CD4-positive, alpha-beta T cell (primary cell): ENCODE data around the gene ODF4. TPM values are rescaled to one million over a fixed set of nuclear protein-coding genes. Genes with fewer than 3 reads are reported as not detected.

Experiments used
- ATAC-seq: fragments of 200-7000 bp; cut with Tn5 transposase; one replicate; pipeline ENCODE4 v1.10.0; 2022; ENCODE audit warnings: mild to moderate bottlenecking; ENCODE audit not compliant: poor library complexity
- CTCF ChIA-PET: fragments of 350-600 bp; sonication (Branson Sonifier 250); formaldehyde crosslinking; loops from one replicate; lab custom pipeline; 2021; ENCODE audit warnings: antibody characterized with exemption, inconsistent platforms; lab: Charles Lee
- POLR2A ChIA-PET: fragments of 350-600 bp; sonication (Branson Sonifier 250); formaldehyde crosslinking; loops from one replicate; lab custom pipeline; 2021; ENCODE audit warnings: antibody characterized with exemption, inconsistent platforms; lab: Charles Lee
- DNase-seq, 14 experiments: peaks; one replicate each; pipeline ENCODE4 v3.0.0-alpha.2; 2013 to 2020; ENCODE audit warnings: mixed read lengths in 2 of 14
- H3K27ac ChIP-seq, 2 donors: one replicate each; pipeline versions ENCODE4 v1.5.1 to v1.7.0; 2013; ENCODE audit warnings: low read length in 2 of 2, low read depth in 1 of 2, mild to moderate bottlenecking in 1 of 2
- H3K27me3 ChIP-seq, 2 experiments: 1 replicate in 1 of 2; 2 replicates in 1 of 2; pipeline versions ENCODE4 v1.6.1 to v1.7.0; 2013; ENCODE audit warnings: low read length in 2 of 2, control low read depth in 1 of 2, mild to moderate bottlenecking in 1 of 2, moderate library complexity in 1 of 2; ENCODE audit not compliant: insufficient read depth in 2 of 2, control insufficient read depth in 1 of 2
- H3K36me3 ChIP-seq: one replicate; pipeline ENCODE4 v1.6.1; 2013; ENCODE audit warnings: low read length, control low read depth; ENCODE audit not compliant: insufficient read depth
- H3K4me1 ChIP-seq: one replicate; pipeline ENCODE4 v1.6.1; 2013; ENCODE audit warnings: low read length, control low read depth; ENCODE audit not compliant: insufficient read depth
- H3K4me3 ChIP-seq: one replicate; pipeline ENCODE4 v1.5.1; 2013; ENCODE audit warnings: mild to moderate bottlenecking, low read length, moderate library complexity
- H3K9me3 ChIP-seq, 2 experiments: 1 replicate in 1 of 2; 2 replicates in 1 of 2; pipeline versions ENCODE4 v1.6.1 to v1.7.0; 2013; ENCODE audit warnings: low read length in 2 of 2, mild to moderate bottlenecking in 2 of 2, control low read depth in 1 of 2, moderate library complexity in 1 of 2; ENCODE audit not compliant: control insufficient read depth in 1 of 2, insufficient read depth in 1 of 2
- H3K27ac Mint-ChIP-seq: one replicate; pipeline ENCODE4 v1.8.0; 2020; ENCODE audit warnings: mixed read lengths
- H3K27me3 Mint-ChIP-seq: one replicate; pipeline ENCODE4 v1.8.0; 2021; ENCODE audit warnings: mixed read lengths
- H3K36me3 Mint-ChIP-seq: one replicate; pipeline ENCODE4 v1.8.0; 2021; ENCODE audit warnings: low read depth, mixed read lengths
- H3K4me1 Mint-ChIP-seq: one replicate; pipeline ENCODE4 v1.8.0; 2021; ENCODE audit warnings: low read depth, mixed read lengths
- H3K4me3 Mint-ChIP-seq: one replicate; pipeline ENCODE4 v1.8.0; 2020; ENCODE audit warnings: mild to moderate bottlenecking, mixed read lengths
- H3K9me3 Mint-ChIP-seq: one replicate; pipeline ENCODE4 v1.8.0; 2020; ENCODE audit warnings: mixed read lengths
- CTCF ChIP-seq: fragments of 200-600 bp; IDR thresholded peaks from one replicate; pipeline ENCODE4 v1.8.0; 2022; ENCODE audit warnings: antibody characterized with exemption, mild to moderate bottlenecking
- intact Hi-C, 2 experiments: fragments of 100-400 bp; cut with DNase I in 1 of 2; cut with micrococcal nuclease in 1 of 2; formaldehyde crosslinking; loops; one replicate each; pipeline versions ENCODE4 v1.15.1 to v1.9.0; 2023 to 2025; cut with DNase I, micrococcal nuclease
- total RNA-seq, 174 experiments: library from RNA in 2 of 174; stranded (reverse) in 2 of 174; gene quantifications; one replicate each; pipeline ENCODE4 v1.2.3 and lab custom pipeline; 2021 to 2026

The ODF4 gene
- total RNA-seq, 2 experiments from 2014 or later = not detected

DNA sequence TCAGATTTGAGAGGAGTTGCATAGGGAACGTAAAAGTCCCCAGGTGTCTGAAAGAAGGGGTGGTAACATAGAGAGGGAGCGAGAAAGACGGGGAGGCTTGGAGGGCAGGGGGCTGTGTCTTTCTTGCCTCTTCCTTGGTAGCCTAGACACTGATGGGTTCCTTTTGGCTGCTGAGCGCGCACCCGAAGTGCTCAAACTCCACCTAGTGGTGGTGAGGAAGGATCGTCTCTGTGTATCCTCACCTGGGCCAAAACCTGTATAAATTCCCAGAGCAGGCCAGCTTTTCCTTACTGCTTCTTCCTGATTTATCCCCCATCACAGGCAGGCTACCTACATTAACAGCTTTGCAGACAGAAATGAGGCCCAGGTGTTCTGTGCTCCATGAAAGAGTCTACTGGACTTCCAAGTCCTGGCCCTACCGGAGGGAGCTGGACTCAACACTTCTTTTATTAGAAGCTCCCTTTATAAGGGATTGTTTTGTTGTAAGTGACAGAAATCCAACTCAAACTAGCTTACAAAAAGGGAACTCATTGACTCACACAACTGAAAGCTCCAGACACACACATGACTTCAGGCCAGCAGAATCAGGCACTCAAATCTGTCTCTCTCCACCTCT, 38.9 kb upstream of the ODF4 start:
- Mint-ChIP-seq H3K36me3 (no peaks in the 10 kb centered on the region), H3K27me3 (no peaks in the 10 kb centered on the region), H3K4me3 (peak overlapping the region; percentile 49), H3K9me3 (no peaks in the 10 kb centered on the region), H3K27ac (peak overlapping the region; percentile 8), H3K4me1 (peaks cover 13% of the 10 kb centered on the region)
- peak; percentile 96 for ATAC-seq
- intact Hi-C loops = loop anchor here (1.0 to 5.0 kb wide), 9 partner anchors 51 to 388 kb away; partner anchors contain the start of genes PFAS (in 2 of the 2) and CTC1 (in 1 of the 2)
- peak; percentile 39 to 87 (median 58) for DNase-seq
- H3K9me3 ChIP-seq = no peaks in the 10 kb centered on the region
- no peaks in the 10 kb centered on the region for H3K27me3 ChIP-seq
- no peak overlapping the region for H3K27ac ChIP-seq
- peaks cover 10% of the 10 kb centered on the region for H3K4me1 ChIP-seq
- CTCF ChIA-PET = interaction anchor here (0.6 to 2.1 kb wide), 13 partner anchors 12 to 221 kb away, joined by 3 to 13 read pairs (median 3); partner anchors contain the start of genes AURKB, BORCS6 and RANGRF
- H3K36me3 ChIP-seq = no peaks in the 10 kb centered on the region
- POLR2A ChIA-PET = interaction anchor here (0.8 to 3.3 kb wide), 5 partner anchors 53 to 162 kb away, joined by 3 to 14 read pairs (median 4); partner anchors contain the start of gene CTC1
- TF ChIP-seq CTCF = peak; percentile 81
- no peak overlapping the region for H3K4me3 ChIP-seq

DNA sequence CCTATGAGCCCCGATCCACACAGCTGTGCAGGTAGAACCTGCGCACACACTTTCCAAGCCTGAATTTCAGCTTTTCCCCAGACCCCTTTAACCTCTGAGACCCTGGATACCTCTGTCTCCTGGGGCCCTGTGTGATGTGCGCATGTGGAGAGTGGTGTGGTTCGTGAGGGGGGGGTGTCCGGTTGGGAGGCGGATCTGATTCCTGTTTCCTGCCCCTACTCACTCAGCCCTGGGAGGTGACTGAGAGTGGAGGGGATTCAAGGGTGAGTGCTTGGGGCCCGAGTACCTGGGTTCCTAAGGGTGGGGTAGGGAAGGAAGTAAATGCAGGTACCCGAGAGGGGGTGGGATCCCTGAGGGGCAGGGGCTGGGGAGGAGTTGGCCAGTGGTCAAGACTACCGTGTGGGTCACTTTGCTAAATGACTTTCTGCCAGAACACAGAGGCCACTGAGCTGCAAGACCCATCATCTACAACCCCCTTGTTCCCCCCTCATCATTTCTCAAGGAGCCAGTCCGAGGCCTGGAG, 29.0 kb upstream of the ODF4 start:
- no peak overlapping the region for H3K4me3 Mint-ChIP-seq
- H3K4me1 Mint-ChIP-seq = no peaks in the 10 kb centered on the region
- no peak for ATAC-seq
- ChIA-PET POLR2A (no interaction called here), CTCF (no interaction called here)
- no peak overlapping the region for H3K4me3 ChIP-seq
- H3K27ac ChIP-seq = no peak overlapping the region
- peaks cover 20% of the 10 kb centered on the region for H3K27me3 Mint-ChIP-seq
- H3K9me3 ChIP-seq = no peaks in the 10 kb centered on the region
- H3K27ac Mint-ChIP-seq = no peak overlapping the region
- H3K36me3 ChIP-seq = no peaks in the 10 kb centered on the region
- DNase-seq = no peak
- intact Hi-C loops = no loop called here
- no peaks in the 10 kb centered on the region for H3K36me3 Mint-ChIP-seq
- H3K4me1 ChIP-seq = peaks cover 3% of the 10 kb centered on the region
- no peaks in the 10 kb centered on the region for H3K9me3 Mint-ChIP-seq
- H3K27me3 ChIP-seq = peaks cover 5 to 7% of the 10 kb centered on the region in 2 experiments
- TF ChIP-seq CTCF = no peak

DNA sequence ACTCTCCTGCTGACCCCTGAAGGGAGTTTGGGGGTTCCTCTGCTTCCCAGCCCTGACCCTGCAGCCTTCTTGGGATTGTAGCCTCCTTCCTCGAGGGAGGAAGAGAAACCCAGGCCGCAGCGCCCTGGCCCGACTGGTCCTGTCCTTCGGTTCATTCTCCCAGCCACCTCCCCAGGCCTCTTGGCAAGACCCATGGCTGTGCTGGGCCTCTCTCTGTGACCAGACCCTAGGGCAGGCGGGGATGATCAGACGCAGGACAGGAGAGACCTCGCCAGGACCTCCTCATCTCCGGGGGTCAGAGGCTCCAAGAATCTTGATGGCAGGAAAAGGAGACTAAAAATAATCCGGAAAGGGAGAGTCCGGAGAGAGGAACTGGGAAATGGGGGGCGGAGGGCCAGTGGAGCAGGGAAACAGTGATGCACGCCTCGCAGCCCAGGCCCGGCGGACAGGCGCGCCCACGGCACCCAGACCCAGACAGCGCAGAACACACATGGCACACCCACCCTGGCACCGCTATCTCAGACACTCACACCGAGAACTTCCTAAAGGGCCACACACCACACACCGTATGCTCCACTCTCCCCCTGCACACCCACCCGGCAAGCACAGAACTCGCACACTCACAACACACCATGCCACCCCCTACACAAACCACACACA, 28.4 kb upstream of the ODF4 start:
- H3K27ac Mint-ChIP-seq = no peak overlapping the region
- no peaks in the 10 kb centered on the region for H3K4me1 Mint-ChIP-seq
- H3K36me3 ChIP-seq = no peaks in the 10 kb centered on the region
- H3K27ac ChIP-seq = no peak overlapping the region
- H3K4me3 Mint-ChIP-seq = no peak overlapping the region
- no peak overlapping the region for H3K4me3 ChIP-seq
- H3K27me3 Mint-ChIP-seq = peaks cover 25% of the 10 kb centered on the region
- no peak for DNase-seq
- intact Hi-C loops = no loop called here
- no peak for ATAC-seq
- H3K9me3 ChIP-seq = no peaks in the 10 kb centered on the region
- peaks cover 5 to 7% of the 10 kb centered on the region in 2 experiments for H3K27me3 ChIP-seq
- H3K4me1 ChIP-seq = peaks cover 3% of the 10 kb centered on the region
- H3K36me3 Mint-ChIP-seq = no peaks in the 10 kb centered on the region
- no peak for TF ChIP-seq CTCF
- CTCF ChIA-PET = no interaction called here
- POLR2A ChIA-PET = no interaction called here
- H3K9me3 Mint-ChIP-seq = no peaks in the 10 kb centered on the region
